ENCODE data around the gene RYR3.

RYR3 gene

GRCh38 chr15:33360886-33361285 is 50.1 kb downstream of the RYR3 start:
- DNase-seq (ENCODE audit: low read depth) = no peak
- H3K4me3 ChIP-seq (ENCODE audit: low read length) = no peak overlapping the region
- TF ChIP-seq CTCF (conservative IDR thresholded peaks at IDR 0.05; ENCODE audit: low read depth, low read length) = no peak

- TF ChIP-seq CTCF (conservative IDR thresholded peaks at IDR 0.05; ENCODE audit: low read depth, low read length) = no peak
- DNase-seq (ENCODE audit: low read depth) = no peak
- H3K4me3 ChIP-seq (ENCODE audit: low read length) = no peak overlapping the region
Measured at GRCh38 chr15:33369941-33370622, 59.3 kb downstream of the RYR3 start.

- H3K4me3 ChIP-seq (ENCODE audit: low read length) = no peak overlapping the region
- no peak for TF ChIP-seq CTCF (conservative IDR thresholded peaks at IDR 0.05; ENCODE audit: low read depth, low read length)
- no peak for DNase-seq (ENCODE audit: low read depth)
Measured at GRCh38 chr15:33370623-33371020, 59.9 kb downstream of the RYR3 start.

- no peak for TF ChIP-seq CTCF (conservative IDR thresholded peaks at IDR 0.05; ENCODE audit: low read depth, low read length)
- DNase-seq (ENCODE audit: low read depth) = no peak
- no peak overlapping the region for H3K4me3 ChIP-seq (ENCODE audit: low read length)
Measured at GRCh38 chr15:33371159-33371558, 60.4 kb downstream of the RYR3 start.

- TF ChIP-seq CTCF (conservative IDR thresholded peaks at IDR 0.05; ENCODE audit: low read depth, low read length) = no peak
- no peak overlapping the region for H3K4me3 ChIP-seq (ENCODE audit: low read length)
- no peak for DNase-seq (ENCODE audit: low read depth)
Measured at GRCh38 chr15:33374226-33374914, 63.6 kb downstream of the RYR3 start.

GRCh38 chr15:33375236-33375635 is 64.5 kb downstream of the RYR3 start:
- no peak for DNase-seq (ENCODE audit: low read depth)
- no peak overlapping the region for H3K4me3 ChIP-seq (ENCODE audit: low read length)
- TF ChIP-seq CTCF (conservative IDR thresholded peaks at IDR 0.05; ENCODE audit: low read depth, low read length) = no peak

GRCh38 chr15:33377204-33377603 is 66.4 kb downstream of the RYR3 start:
- no peak overlapping the region for H3K4me3 ChIP-seq (ENCODE audit: low read length)
- TF ChIP-seq CTCF (conservative IDR thresholded peaks at IDR 0.05; ENCODE audit: low read depth, low read length) = no peak
- DNase-seq (ENCODE audit: low read depth) = no peak
